H1 (cell line): ENCODE results near the gene DNTT. TPM values are rescaled to one million over a fixed set of nuclear protein-coding genes. Genes with fewer than 3 reads are reported as not detected.

ENCODE experiments used
- SP1 ChIP-seq: IDR thresholded peaks from 2 replicates; pipeline ENCODE4 v1.6.1; 2011; ENCODE audit warnings: low read depth, low read length
- polyA plus RNA-seq, 7 experiments: library from polyadenylated mRNA; depleted of rRNA in 3 of 7; stranded (reverse) in 5 of 7; unstranded in 2 of 7; fragments of >200 nt in 5 of 7; fragments of 200-250 nt in 2 of 7; gene quantifications; 1 replicate in 5 of 7; 2 replicates in 1 of 7; 4 replicates in 1 of 7; pipeline versions ENCODE4 v1.2.1 to v1.2.3, GENCODE V29; 2011 to 2013; ENCODE audit warnings: missing spikeins in 2 of 7, mixed read lengths in 2 of 7
- total RNA-seq: library from RNA; stranded (reverse); fragmentation: NEBNext Ultra II Directional; extraction: Animal tissue kit (Norgen Biotek cat#: 25700); gene quantifications from 2 replicates; pipeline ENCODE4 v1.2.1, GENCODE V29; 2021

DNTT gene
- total and polyA plus RNA-seq, 2 of the 8 experiments (the other 6 are each of a cell fraction or from before 2014, with no cell fraction given): not detected

DNA sequence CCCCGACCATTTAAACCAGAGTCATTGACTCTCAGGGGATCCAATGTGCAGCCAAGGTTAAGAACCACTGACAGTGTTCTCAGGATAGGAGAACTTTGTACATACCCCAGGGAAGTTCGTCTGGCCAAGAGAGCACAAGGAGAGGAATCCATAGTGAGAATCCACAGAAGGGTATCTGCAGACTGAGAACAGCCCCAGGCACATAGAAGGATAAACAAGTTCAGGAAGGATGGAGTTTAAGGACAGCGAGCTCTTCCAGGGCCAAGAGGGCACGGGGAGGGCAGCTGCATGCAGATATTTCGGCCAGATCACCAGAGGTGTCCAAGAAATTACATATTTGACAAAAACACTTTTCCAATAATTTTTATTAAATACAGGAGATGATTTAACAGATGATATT lies 49.3 kb upstream of the DNTT start (continued):
- no peak for TF ChIP-seq SP1
